Brain microvascular endothelial cell (primary cell): ENCODE data around the gene FBXO42.

ENCODE experiments used
- DNase-seq: peaks from one replicate; pipeline ENCODE4 v3.0.0-alpha.2; 2020
- H3K27ac ChIP-seq: fragments of 250-450 bp; sonication (Bioruptor Pico); 2 replicates; pipeline ENCODE4 v1.5.1; 2020; ENCODE audit warnings: mild to moderate bottlenecking, moderate library complexity
- H3K27me3 ChIP-seq: fragments of 250-450 bp; sonication (Bioruptor Pico); replicated peaks from 2 replicates; pipeline ENCODE4 v1.5.1; 2020; ENCODE audit warnings: mild to moderate bottlenecking
- H3K36me3 ChIP-seq: fragments of 250-450 bp; sonication (Bioruptor Pico); replicated peaks from 2 replicates; pipeline ENCODE4 v1.5.1; 2020; ENCODE audit warnings: mild to moderate bottlenecking
- H3K4me3 ChIP-seq: 2 replicates; pipeline ENCODE4 v1.5.1; 2011; ENCODE audit warnings: low read depth, mild to moderate bottlenecking, control low read depth, low read length, moderate library complexity
- in situ Hi-C: cut with HindIII; loops from 2 replicates; pipeline ENCODE4 v1.10.0; 2017; ENCODE audit warnings: low sequenced_read_pairs, low pct_ligation_motif_present
- TF ChIP-seq, protein P1 (sequence below): IDR thresholded peaks from 2 replicates; pipeline ENCODE4 v1.5.1; 2011; ENCODE audit warnings: low read depth, mild to moderate bottlenecking, moderate library complexity, low read length, control low read depth, inconsistent platforms; ENCODE audit errors: missing control alignments

FBXO42 gene

DNA sequence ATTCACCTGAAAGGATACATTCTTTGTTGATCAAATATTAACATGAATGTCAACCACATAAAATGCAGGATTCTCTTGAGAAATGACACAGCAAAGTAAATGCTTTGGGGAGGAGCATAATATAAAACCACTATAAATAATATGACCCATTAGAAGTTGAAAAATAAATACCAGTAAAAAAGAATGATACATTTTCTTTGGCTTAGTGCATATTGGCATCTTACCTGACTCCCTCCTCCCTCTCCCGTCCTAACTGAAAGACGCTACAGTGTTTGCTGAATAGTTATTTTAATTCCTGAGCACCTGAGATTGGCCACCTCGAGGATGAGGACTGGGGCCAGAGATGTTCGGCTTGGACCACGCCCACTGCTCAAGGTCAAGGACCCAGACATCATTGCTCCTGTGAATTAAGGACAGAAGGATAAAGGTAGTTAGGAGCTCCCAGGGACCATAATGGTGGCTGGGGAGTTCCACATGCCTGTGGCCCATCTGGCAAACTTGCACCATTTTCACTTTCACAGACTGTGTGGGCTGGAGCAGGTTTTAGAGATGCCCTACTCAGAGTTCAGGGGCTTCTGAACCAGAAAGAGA lies 98.9 kb downstream of the FBXO42 start:
- H3K4me3 ChIP-seq, result no peak overlapping the region
- in situ Hi-C loops, result no loop called here
- H3K27ac ChIP-seq, result no peak overlapping the region
- peaks cover 16% of the 10 kb centered on the region for H3K36me3 ChIP-seq
- TF ChIP-seq, protein P1, sequence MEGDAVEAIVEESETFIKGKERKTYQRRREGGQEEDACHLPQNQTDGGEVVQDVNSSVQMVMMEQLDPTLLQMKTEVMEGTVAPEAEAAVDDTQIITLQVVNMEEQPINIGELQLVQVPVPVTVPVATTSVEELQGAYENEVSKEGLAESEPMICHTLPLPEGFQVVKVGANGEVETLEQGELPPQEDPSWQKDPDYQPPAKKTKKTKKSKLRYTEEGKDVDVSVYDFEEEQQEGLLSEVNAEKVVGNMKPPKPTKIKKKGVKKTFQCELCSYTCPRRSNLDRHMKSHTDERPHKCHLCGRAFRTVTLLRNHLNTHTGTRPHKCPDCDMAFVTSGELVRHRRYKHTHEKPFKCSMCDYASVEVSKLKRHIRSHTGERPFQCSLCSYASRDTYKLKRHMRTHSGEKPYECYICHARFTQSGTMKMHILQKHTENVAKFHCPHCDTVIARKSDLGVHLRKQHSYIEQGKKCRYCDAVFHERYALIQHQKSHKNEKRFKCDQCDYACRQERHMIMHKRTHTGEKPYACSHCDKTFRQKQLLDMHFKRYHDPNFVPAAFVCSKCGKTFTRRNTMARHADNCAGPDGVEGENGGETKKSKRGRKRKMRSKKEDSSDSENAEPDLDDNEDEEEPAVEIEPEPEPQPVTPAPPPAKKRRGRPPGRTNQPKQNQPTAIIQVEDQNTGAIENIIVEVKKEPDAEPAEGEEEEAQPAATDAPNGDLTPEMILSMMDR, result no peak
- no peaks in the 10 kb centered on the region for H3K27me3 ChIP-seq
- DNase-seq, result no peak

GRCh38 chr1:16252912-16253311 lies 99.4 kb downstream of the FBXO42 start:
- Histone ChIP-seq H3K4me3 (no peak overlapping the region), H3K27ac (no peak overlapping the region), H3K36me3 (peaks cover 16% of the 10 kb centered on the region), H3K27me3 (no peaks in the 10 kb centered on the region)
- in situ Hi-C loops, result no loop called here
- TF ChIP-seq, protein P1, result no peak
- DNase-seq, result no peak

GRCh38 chr1:16251381-16251780 lies 100.9 kb downstream of the FBXO42 start:
- DNase-seq, result no peak
- TF ChIP-seq, protein P1, result no peak
- H3K27me3 ChIP-seq, result no peaks in the 10 kb centered on the region
- no peak overlapping the region for H3K27ac ChIP-seq
- in situ Hi-C loops, result no loop called here
- no peak overlapping the region for H3K4me3 ChIP-seq
- peaks cover 16% of the 10 kb centered on the region for H3K36me3 ChIP-seq

DNA sequence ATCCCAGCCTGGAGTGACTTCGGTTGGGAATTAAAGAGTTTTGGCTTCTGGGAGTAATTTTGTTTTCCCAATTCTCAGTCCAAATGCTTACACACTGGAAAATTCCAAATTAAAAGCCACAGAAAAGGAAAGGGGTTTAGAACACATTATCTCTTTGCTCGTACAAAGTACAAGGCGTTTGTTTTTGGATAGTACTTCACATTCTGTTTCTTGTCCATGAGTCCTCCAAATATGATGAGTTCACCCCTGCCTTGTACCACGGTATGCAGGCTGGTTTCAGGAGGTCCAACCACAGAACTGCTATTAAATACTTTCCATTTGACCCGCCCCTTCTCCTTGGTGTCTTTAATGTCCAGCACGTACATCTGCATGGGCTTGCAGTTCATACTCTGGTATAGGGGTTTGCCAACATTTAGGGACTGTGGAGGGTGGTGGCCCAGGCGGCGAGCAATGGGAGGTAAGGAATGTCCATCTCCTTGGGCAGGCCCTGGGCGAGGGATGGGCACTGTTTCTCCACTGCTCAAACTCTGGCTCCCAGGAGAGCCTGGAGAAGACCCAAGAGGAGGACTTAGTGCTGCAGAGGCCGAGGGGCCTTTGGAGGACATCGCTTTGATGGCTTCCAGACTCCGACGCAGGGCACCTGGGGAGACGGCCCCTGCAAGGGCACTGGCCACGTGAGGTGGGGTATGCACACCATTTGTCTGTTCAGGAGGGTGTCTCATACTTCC lies 101.6 kb downstream of the FBXO42 start:
- peaks cover 14% of the 10 kb centered on the region for H3K36me3 ChIP-seq
- TF ChIP-seq, protein P1, result no peak
- no peak overlapping the region for H3K27ac ChIP-seq
- in situ Hi-C loops, result no loop called here
- no peak overlapping the region for H3K4me3 ChIP-seq
- H3K27me3 ChIP-seq, result no peaks in the 10 kb centered on the region
- no peak for DNase-seq

DNA sequence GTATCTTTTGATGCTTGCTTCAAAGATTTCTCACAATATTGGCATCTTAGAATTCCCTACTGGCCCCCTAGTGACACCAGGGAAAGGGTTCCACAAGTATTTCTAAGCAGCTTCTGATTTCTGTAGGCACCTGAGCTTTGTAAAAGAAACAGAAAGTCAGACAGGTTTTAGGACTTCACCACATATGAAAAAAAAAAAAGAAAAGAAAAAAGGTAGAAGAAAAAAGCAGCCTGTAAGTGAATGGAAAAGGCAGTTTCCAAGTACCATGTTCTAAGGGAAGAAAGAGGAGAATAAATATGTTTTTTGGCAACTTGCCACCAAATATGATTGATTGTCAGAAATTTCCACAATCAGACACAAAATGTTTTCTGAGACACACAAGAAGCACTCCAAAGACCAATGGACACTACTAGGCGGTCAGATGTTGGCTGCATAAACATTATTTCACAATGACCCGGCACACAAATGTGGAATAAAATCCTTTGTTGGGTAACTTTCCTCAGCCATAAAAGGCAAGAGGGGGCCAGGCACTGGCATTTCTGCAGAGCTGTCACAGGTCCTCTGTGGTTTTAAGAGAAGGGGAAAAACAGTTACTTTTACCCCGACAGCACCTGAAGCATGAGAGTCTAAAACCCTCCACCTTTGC lies 102.6 kb downstream of the FBXO42 start:
- H3K27ac ChIP-seq, result no peak overlapping the region
- peaks cover 14% of the 10 kb centered on the region for H3K36me3 ChIP-seq
- DNase-seq, result no peak
- H3K4me3 ChIP-seq, result no peak overlapping the region
- TF ChIP-seq, protein P1, result no peak
- no peaks in the 10 kb centered on the region for H3K27me3 ChIP-seq
- in situ Hi-C loops, result no loop called here
